ENCODE data around the gene IRX4.

DNA sequence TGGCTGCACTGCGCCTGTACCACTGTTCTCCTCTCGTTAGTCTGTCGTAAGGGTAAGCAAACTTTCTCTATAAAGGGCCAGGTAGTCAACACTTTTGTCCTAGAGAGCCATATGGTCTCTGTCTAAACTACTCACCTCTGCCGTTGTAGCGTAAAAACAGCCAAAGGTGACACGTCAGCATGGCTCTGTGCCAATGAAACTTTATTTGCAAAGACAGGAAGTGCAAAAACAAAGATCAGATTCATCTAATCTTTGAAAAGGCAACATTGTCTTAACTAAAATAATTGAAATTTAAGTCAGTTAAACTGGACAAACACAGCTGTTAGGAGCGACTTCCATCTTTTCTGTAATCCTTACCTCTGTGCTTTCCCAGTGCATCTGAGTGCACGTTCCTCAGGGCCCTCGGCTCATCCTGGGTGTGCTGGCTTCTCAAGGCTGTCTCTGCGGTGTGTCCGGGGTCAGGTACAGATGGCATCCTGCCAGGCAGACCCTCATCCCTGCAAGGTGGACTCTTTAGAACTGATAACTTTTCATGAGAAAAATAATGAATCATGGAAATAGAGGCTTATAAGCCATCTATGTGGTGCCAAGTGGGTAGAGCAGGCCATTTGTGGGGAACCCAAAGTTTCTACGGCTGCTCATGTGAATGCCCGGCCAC, 35.2 kb upstream of the IRX4 start:
- TF ChIP-seq POLR2A (IDR thresholded peaks at IDR 0.05) (no peak), CTCF (IDR thresholded peaks at IDR 0.05) (no peak)

All from tibial nerve (tissue), 3 donors.